MG63 (cell line): ENCODE measurements around the gene CNDP2. TPM values are rescaled to one million over a fixed set of nuclear protein-coding genes. Genes with fewer than 3 reads are reported as not detected.
A peak's percentile ranks its signal among the peaks of the same experiment; 100 is the strongest.
"Not testable (repeated sequence)": the region's sequence is repeated elsewhere in the genome, so short reads cannot be mapped to it uniquely, and the experiment has no call there.

ENCODE experiments used
- DNase-seq: peaks from one replicate; pipeline ENCODE4 v3.0.0-alpha.2; 2020
- H3K27me3 ChIP-seq: fragments of 250-450 bp; sonication (Bioruptor Pico); 2 replicates; pipeline ENCODE4 v1.5.1; 2020; ENCODE audit warnings: mild to moderate bottlenecking, moderate library complexity
- H3K36me3 ChIP-seq: fragments of 250-450 bp; sonication (Bioruptor Pico); 2 replicates; pipeline ENCODE4 v1.5.1; 2020; ENCODE audit warnings: mild to moderate bottlenecking, moderate library complexity
- H3K4me3 ChIP-seq: fragments of 250-450 bp; sonication (Bioruptor Pico); 2 replicates; pipeline ENCODE4 v1.5.1; 2020; ENCODE audit warnings: mild to moderate bottlenecking, moderate library complexity
- H3K9me3 ChIP-seq: fragments of 250-450 bp; sonication (Bioruptor Pico); 2 replicates; pipeline ENCODE4 v1.5.1; 2020; ENCODE audit warnings: mild to moderate bottlenecking, moderate library complexity
- total RNA-seq: library from RNA; depleted of rRNA; stranded (reverse); fragments of >200 nt; shearing (Covaris generic); gene quantifications from 2 replicates; pipeline ENCODE4 v1.2.3, GENCODE V29; 2014; ENCODE audit warnings: low replicate concordance

The CNDP2 gene
- total RNA-seq, 1 experiment from 2014 or later: 38.8 TPM

GRCh38 chr18:74489676-74490075 is 6.5 kb upstream of the CNDP2 start:
- no peaks in the 10 kb centered on the region; the same call in 1 of the 2 replicates for H3K27me3 ChIP-seq
- H3K4me3 ChIP-seq: no peak overlapping the region
- no peaks in the 10 kb centered on the region for H3K36me3 ChIP-seq
- no peak for DNase-seq
- no peaks in the 10 kb centered on the region for H3K9me3 ChIP-seq

- Histone ChIP-seq H3K9me3 (no peaks in the 10 kb centered on the region), H3K4me3 (no peak overlapping the region)
Measured at GRCh38 chr18:74492259-74492658, 3.9 kb upstream of the CNDP2 start.

GRCh38 chr18:74493689-74494088 is 2.5 kb upstream of the CNDP2 start:
- H3K36me3 ChIP-seq: peaks cover 4% of the 10 kb centered on the region
- H3K27me3 ChIP-seq: no peaks in the 10 kb centered on the region; the same call in 1 of the 2 replicates
- no peaks in the 10 kb centered on the region for H3K9me3 ChIP-seq
- no peak overlapping the region for H3K4me3 ChIP-seq
- DNase-seq: peak; percentile 34

More at GRCh38 chr18:74492259-74492658, 3.9 kb upstream of the CNDP2 start:
- H3K27me3 ChIP-seq: no peaks in the 10 kb centered on the region; the same call in 1 of the 2 replicates
- no peaks in the 10 kb centered on the region for H3K36me3 ChIP-seq
- DNase-seq: no peak

- H3K4me3 ChIP-seq: no peak overlapping the region
- DNase-seq: no peak
- H3K9me3 ChIP-seq: no peaks in the 10 kb centered on the region
- H3K36me3 ChIP-seq: peaks cover 4% of the 10 kb centered on the region
- no peaks in the 10 kb centered on the region; the same call in 1 of the 2 replicates for H3K27me3 ChIP-seq
Measured at GRCh38 chr18:74494514-74494913, 1.6 kb upstream of the CNDP2 start.

GRCh38 chr18:74496508-74497323 is 553 bp downstream of the CNDP2 start:
- peak; percentile 66 for DNase-seq

GRCh38 chr18:74497324-74497676 is 1.1 kb downstream of the CNDP2 start:
- no peaks in the 10 kb centered on the region; the same call in 1 of the 2 replicates for H3K27me3 ChIP-seq
- no peak for DNase-seq
- peak overlapping the region; percentile 93 for H3K4me3 ChIP-seq
- no peaks in the 10 kb centered on the region for H3K9me3 ChIP-seq
- peaks cover 24% of the 10 kb centered on the region for H3K36me3 ChIP-seq

More at GRCh38 chr18:74496508-74497323, 553 bp downstream of the CNDP2 start:
- Histone ChIP-seq H3K4me3 (peak overlapping the region; percentile 93), H3K27me3 (no peaks in the 10 kb centered on the region; the same call in 1 of the 2 replicates), H3K36me3 (peaks cover 21% of the 10 kb centered on the region), H3K9me3 (no peaks in the 10 kb centered on the region)

GRCh38 chr18:74497778-74498177 is 1.6 kb downstream of the CNDP2 start:
- Histone ChIP-seq H3K4me3 (peak overlapping the region; percentile 93; the same call in 1 of the 2 replicates), H3K27me3 (no peaks in the 10 kb centered on the region; the same call in 1 of the 2 replicates), H3K9me3 (no peaks in the 10 kb centered on the region), H3K36me3 (peaks cover 27% of the 10 kb centered on the region)
- no peak for DNase-seq

- no peaks in the 10 kb centered on the region for H3K9me3 ChIP-seq
- peaks cover 31% of the 10 kb centered on the region for H3K36me3 ChIP-seq
- peak overlapping the region; percentile 40 for H3K4me3 ChIP-seq
- peak; percentile 49 for DNase-seq
- no peaks in the 10 kb centered on the region; the same call in 1 of the 2 replicates for H3K27me3 ChIP-seq
Measured at GRCh38 chr18:74498712-74499627, 2.8 kb downstream of the CNDP2 start.

GRCh38 chr18:74499633-74500032 is 3.5 kb downstream of the CNDP2 start:
- Histone ChIP-seq H3K4me3 (peak overlapping the region; percentile 40), H3K36me3 (peaks cover 31% of the 10 kb centered on the region), H3K9me3 (no peaks in the 10 kb centered on the region), H3K27me3 (no peaks in the 10 kb centered on the region; the same call in 1 of the 2 replicates)
- DNase-seq: peak; percentile 65

- no peak for DNase-seq
Measured at GRCh38 chr18:74500372-74500771, 4.2 kb downstream of the CNDP2 start.

GRCh38 chr18:74500774-74501173 is 4.6 kb downstream of the CNDP2 start:
- H3K4me3 ChIP-seq, H3K9me3 ChIP-seq, DNase-seq, H3K27me3 ChIP-seq: not testable (repeated sequence)
- H3K36me3 ChIP-seq: peaks cover 32% of the 10 kb centered on the region

More at GRCh38 chr18:74500372-74500771, 4.2 kb downstream of the CNDP2 start:
- Histone ChIP-seq H3K27me3 (no peaks in the 10 kb centered on the region), H3K36me3 (peaks cover 31% of the 10 kb centered on the region), H3K4me3 (no peak overlapping the region), H3K9me3 (no peaks in the 10 kb centered on the region)

GRCh38 chr18:74501386-74501785 is 5.2 kb downstream of the CNDP2 start:
- H3K9me3 ChIP-seq: no peaks in the 10 kb centered on the region

GRCh38 chr18:74503137-74503536 is 7.0 kb downstream of the CNDP2 start:
- Histone ChIP-seq H3K27me3 (no peaks in the 10 kb centered on the region), H3K9me3 (no peaks in the 10 kb centered on the region), H3K4me3 (no peak overlapping the region), H3K36me3 (peaks cover 38% of the 10 kb centered on the region)
- no peak for DNase-seq

More at GRCh38 chr18:74501386-74501785, 5.2 kb downstream of the CNDP2 start:
- DNase-seq: no peak
- Histone ChIP-seq H3K36me3 (peaks cover 38% of the 10 kb centered on the region), H3K4me3 (no peak overlapping the region), H3K27me3 (no peaks in the 10 kb centered on the region)

GRCh38 chr18:74505776-74506175 is 9.6 kb downstream of the CNDP2 start:
- peaks cover 37% of the 10 kb centered on the region for H3K36me3 ChIP-seq
- no peaks in the 10 kb centered on the region for H3K9me3 ChIP-seq
- DNase-seq: no peak
- H3K4me3 ChIP-seq: no peak overlapping the region
- H3K27me3 ChIP-seq: no peaks in the 10 kb centered on the region

GRCh38 chr18:74506448-74507084 is 10.4 kb downstream of the CNDP2 start:
- no peaks in the 10 kb centered on the region for H3K27me3 ChIP-seq
- no peak for DNase-seq
- no peak overlapping the region for H3K4me3 ChIP-seq
- no peaks in the 10 kb centered on the region for H3K9me3 ChIP-seq
- H3K36me3 ChIP-seq: peaks cover 37% of the 10 kb centered on the region

GRCh38 chr18:74507097-74507881 is 11.1 kb downstream of the CNDP2 start:
- no peaks in the 10 kb centered on the region for H3K9me3 ChIP-seq
- H3K36me3 ChIP-seq: peaks cover 32% of the 10 kb centered on the region
- no peaks in the 10 kb centered on the region for H3K27me3 ChIP-seq
- DNase-seq: no peak
- H3K4me3 ChIP-seq: no peak overlapping the region
